IPS-NIHi7 (cell line): ENCODE results near the gene GSG1L.
"Not testable (repeated sequence)": the region's sequence is repeated elsewhere in the genome, so short reads cannot be mapped to it uniquely, and the experiment has no call there.

ENCODE experiments used
- DNase-seq: peaks from one replicate; pipeline ENCODE4 v3.0.0; 2012; ENCODE audit warnings: mixed read lengths; ENCODE audit errors: extremely low spot score

GSG1L gene

GRCh38 chr16:27758544-27758943 lies 305.0 kb downstream of the GSG1L start:
- DNase-seq = no peak

GRCh38 chr16:27756206-27756970 lies 307.1 kb downstream of the GSG1L start:
- DNase-seq = no peak

GRCh38 chr16:27754788-27755690 lies 308.5 kb downstream of the GSG1L start:
- no peak for DNase-seq

GRCh38 chr16:27753563-27753962 lies 310.0 kb downstream of the GSG1L start:
- DNase-seq = no peak

GRCh38 chr16:27752241-27752640 lies 311.3 kb downstream of the GSG1L start:
- no peak for DNase-seq

GRCh38 chr16:27751676-27752075 lies 311.8 kb downstream of the GSG1L start:
- DNase-seq = no peak

- DNase-seq = no peak
Observed at GRCh38 chr16:27751233-27751632, 312.3 kb downstream of the GSG1L start.

- DNase-seq = no peak
Observed at GRCh38 chr16:27749946-27750345, 313.6 kb downstream of the GSG1L start.

- DNase-seq = no peak
Observed at GRCh38 chr16:27749547-27749875, 314.0 kb downstream of the GSG1L start.

GRCh38 chr16:27748868-27749546 lies 314.5 kb downstream of the GSG1L start:
- peak; percentile 92 for DNase-seq

- no peak for DNase-seq
Observed at GRCh38 chr16:27747946-27748345, 315.6 kb downstream of the GSG1L start.

- no peak for DNase-seq
Observed at GRCh38 chr16:27746076-27746855, 317.2 kb downstream of the GSG1L start.

GRCh38 chr16:27745348-27745747 lies 318.2 kb downstream of the GSG1L start:
- DNase-seq = no peak

GRCh38 chr16:27743963-27744362 lies 319.6 kb downstream of the GSG1L start:
- no peak for DNase-seq

- not testable (repeated sequence) for DNase-seq
Observed at GRCh38 chr16:27743001-27743400, 320.5 kb downstream of the GSG1L start.

GRCh38 chr16:27742333-27742732 lies 321.2 kb downstream of the GSG1L start:
- no peak for DNase-seq

GRCh38 chr16:27740496-27741201 lies 322.9 kb downstream of the GSG1L start:
- no peak for DNase-seq

GRCh38 chr16:27739606-27740357 lies 323.7 kb downstream of the GSG1L start:
- no peak for DNase-seq

- no peak for DNase-seq
Observed at GRCh38 chr16:27738596-27738995, 324.9 kb downstream of the GSG1L start.
